Uterus (tissue), 4 donors: ENCODE data around the gene MUC20. TPM values are rescaled to one million over a fixed set of nuclear protein-coding genes. Genes with fewer than 3 reads are reported as not detected.

ENCODE experiments used
- DNase-seq, 2 donors: peaks; one replicate each; pipeline ENCODE4 v3.0.0-alpha.2; 2019 to 2020
- H3K27ac ChIP-seq, 2 donors: fragments of 200-600 bp; sonication (generic); 1 replicate in 1 of 2; 2 replicates in 1 of 2; pipeline ENCODE4 v1.5.1; 2016 to 2018
- H3K27me3 ChIP-seq, 2 donors: fragments of 200-600 bp; sonication (generic); one replicate each; pipeline ENCODE4 v1.5.1; 2018 to 2019; ENCODE audit warnings: control low read depth in 1 of 2
- H3K36me3 ChIP-seq, 2 donors: fragments of 200-600 bp; sonication (generic); one replicate each; pipeline ENCODE4 v1.5.1; 2019; ENCODE audit warnings: control low read depth in 1 of 2
- H3K4me1 ChIP-seq, 2 donors: fragments of 200-600 bp; sonication (generic); one replicate each; pipeline ENCODE4 v1.5.1; 2018 to 2019; ENCODE audit warnings: control low read depth in 1 of 2
- H3K4me3 ChIP-seq, 2 donors: fragments of 200-600 bp; sonication (generic); 1 replicate in 1 of 2; 2 replicates in 1 of 2; pipeline ENCODE4 v1.5.1; 2018 to 2019; ENCODE audit warnings: mild to moderate bottlenecking in 1 of 2
- H3K9me3 ChIP-seq, 2 donors: fragments of 200-600 bp; sonication (generic); one replicate each; pipeline ENCODE4 v1.5.1; 2019; ENCODE audit warnings: control low read depth in 1 of 2
- POLR2A ChIP-seq, 2 donors: fragments of 450-650 bp; IDR thresholded peaks; one replicate each; pipeline ENCODE4 v1.6.1; 2016; ENCODE audit warnings: antibody characterized with exemption in 2 of 2, mild to moderate bottlenecking in 1 of 2, moderate library complexity in 1 of 2
- intact Hi-C: fragments of 100-400 bp; cut with DNase I; formaldehyde crosslinking; loops from one replicate; pipeline ENCODE4 v1.15.1; 2023; ENCODE audit warnings: low total_unique reads
- total RNA-seq, 4 donors: library from RNA; depleted of rRNA in 3 of 4; stranded (reverse); fragments of >200 nt in 3 of 4; gene quantifications; one replicate each; pipeline versions ENCODE4 v1.1.0 to v1.2.4, GENCODE V29; 2014 to 2023
- TF ChIP-seq, protein P1 (sequence below), 4 experiments: fragments of 200-600 bp in 2 of 4; fragments of 450-650 bp in 2 of 4; sonication (generic) in 2 of 4; IDR thresholded peaks; one replicate each; pipeline ENCODE4 v1.5.1; 2016 to 2019; ENCODE audit warnings: antibody characterized with exemption in 4 of 4, mild to moderate bottlenecking in 2 of 4, moderate library complexity in 1 of 4
- donor health status: DM: yes; HTN: yes; CAD: no.

The MUC20 gene
- total RNA-seq, 4 donors from 2014 or later: 0.29 to 17.6 (median 4.4) TPM

DNA sequence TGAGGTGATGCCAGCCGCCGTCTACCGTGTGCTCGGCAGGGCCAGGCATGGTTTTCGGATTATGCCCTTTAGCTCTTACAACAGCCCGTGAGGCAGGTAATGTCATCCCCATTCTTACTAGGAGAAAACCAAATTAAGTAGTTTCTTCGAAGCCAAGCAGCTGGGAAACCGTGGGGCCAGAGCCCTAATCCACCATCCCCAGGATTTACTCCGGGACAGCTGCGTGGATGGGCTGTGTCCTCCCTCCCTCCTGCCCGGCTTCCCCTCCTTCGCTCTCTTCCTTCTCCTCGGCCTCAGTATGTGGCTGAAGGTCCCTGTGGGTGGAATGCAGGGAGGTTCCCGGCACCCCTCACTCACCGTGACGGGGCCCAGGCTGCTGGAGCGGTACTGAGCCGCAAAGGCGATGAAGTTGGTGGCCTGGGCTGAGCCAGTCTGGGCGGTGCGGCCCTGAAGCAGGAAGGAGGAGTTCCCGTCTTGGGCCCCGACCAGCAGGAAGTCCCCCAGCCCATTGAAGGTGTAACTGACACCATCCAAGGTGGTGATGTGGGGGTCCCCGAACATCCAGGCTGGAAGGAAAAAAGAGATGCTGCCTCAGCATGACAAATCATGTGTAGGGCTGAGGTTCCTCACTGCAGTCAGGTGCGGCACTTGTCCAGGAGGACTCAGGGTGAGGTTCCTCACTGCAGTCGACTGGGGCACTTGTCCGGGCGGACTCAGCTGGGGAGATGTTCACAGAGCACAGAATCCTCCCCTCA lies 42.5 kb downstream of the MUC20 start:
- DNase-seq: no peak
- Histone ChIP-seq H3K9me3 (no peaks in the 10 kb centered on the region), H3K4me3 (no peak overlapping the region), H3K27ac (no peak overlapping the region), H3K36me3 (no peaks in the 10 kb centered on the region), H3K4me1 (no peaks in the 10 kb centered on the region), H3K27me3 (no peaks in the 10 kb centered on the region)
- intact Hi-C loops: no loop called here
- TF ChIP-seq POLR2A (IDR thresholded peaks at IDR 0.05): no peak
- TF ChIP-seq, protein P1, sequence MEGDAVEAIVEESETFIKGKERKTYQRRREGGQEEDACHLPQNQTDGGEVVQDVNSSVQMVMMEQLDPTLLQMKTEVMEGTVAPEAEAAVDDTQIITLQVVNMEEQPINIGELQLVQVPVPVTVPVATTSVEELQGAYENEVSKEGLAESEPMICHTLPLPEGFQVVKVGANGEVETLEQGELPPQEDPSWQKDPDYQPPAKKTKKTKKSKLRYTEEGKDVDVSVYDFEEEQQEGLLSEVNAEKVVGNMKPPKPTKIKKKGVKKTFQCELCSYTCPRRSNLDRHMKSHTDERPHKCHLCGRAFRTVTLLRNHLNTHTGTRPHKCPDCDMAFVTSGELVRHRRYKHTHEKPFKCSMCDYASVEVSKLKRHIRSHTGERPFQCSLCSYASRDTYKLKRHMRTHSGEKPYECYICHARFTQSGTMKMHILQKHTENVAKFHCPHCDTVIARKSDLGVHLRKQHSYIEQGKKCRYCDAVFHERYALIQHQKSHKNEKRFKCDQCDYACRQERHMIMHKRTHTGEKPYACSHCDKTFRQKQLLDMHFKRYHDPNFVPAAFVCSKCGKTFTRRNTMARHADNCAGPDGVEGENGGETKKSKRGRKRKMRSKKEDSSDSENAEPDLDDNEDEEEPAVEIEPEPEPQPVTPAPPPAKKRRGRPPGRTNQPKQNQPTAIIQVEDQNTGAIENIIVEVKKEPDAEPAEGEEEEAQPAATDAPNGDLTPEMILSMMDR (IDR thresholded peaks at IDR 0.05): no peak

DNA sequence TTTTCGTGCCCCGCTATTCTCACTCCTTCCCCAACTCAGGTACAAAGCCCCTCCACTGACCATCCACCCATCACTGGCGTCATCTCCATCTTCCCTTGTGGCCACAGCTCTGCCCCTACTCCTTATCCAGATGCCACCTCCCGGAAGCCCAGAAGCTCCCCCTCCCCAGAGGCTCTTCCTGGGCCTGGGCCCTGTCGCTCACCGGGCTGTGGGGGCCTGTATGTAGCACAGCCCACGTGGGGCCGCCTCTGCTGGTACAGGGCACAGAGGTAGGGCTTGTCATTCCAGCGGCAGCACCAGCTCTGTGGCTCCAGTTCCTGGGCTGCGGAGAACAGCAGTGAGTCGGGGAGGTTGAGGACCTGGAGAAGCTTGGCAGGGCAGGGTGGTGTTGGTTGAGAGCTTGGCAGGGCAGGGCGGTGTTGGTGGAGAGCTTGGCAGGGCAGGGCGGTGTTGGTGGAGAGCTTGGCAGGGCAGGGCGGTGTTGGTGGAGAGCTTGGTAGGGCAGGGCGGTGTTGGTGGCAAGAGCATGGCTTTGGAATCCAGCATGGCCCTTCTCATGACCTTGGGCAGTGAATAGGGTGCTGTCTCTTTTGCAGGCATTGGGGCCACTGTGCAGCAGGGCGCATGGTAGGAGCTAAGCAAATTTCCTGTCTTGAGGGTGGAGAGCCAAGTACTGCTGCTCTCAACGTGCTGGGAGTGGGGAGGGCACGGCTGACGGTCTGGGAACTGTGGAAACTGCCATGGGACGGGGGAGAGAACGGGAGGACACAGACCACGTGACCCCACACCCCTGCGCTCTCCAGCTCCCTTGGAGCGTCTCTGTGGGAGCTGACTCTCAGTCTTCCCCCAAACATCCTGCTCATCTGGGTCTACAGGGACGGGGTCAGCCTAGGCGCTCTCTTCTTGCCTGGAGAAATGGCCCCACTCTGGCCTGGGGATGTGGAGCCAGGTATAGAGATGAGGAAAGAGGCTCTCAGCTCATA lies 43.4 kb downstream of the MUC20 start:
- Histone ChIP-seq H3K27ac (no peak overlapping the region), H3K4me3 (no peak overlapping the region), H3K36me3 (no peaks in the 10 kb centered on the region), H3K4me1 (no peaks in the 10 kb centered on the region), H3K27me3 (no peaks in the 10 kb centered on the region), H3K9me3 (no peaks in the 10 kb centered on the region)
- intact Hi-C loops: no loop called here
- DNase-seq: no peak
- TF ChIP-seq POLR2A (IDR thresholded peaks at IDR 0.05): no peak
- TF ChIP-seq, protein P1 (IDR thresholded peaks at IDR 0.05): no peak

DNA sequence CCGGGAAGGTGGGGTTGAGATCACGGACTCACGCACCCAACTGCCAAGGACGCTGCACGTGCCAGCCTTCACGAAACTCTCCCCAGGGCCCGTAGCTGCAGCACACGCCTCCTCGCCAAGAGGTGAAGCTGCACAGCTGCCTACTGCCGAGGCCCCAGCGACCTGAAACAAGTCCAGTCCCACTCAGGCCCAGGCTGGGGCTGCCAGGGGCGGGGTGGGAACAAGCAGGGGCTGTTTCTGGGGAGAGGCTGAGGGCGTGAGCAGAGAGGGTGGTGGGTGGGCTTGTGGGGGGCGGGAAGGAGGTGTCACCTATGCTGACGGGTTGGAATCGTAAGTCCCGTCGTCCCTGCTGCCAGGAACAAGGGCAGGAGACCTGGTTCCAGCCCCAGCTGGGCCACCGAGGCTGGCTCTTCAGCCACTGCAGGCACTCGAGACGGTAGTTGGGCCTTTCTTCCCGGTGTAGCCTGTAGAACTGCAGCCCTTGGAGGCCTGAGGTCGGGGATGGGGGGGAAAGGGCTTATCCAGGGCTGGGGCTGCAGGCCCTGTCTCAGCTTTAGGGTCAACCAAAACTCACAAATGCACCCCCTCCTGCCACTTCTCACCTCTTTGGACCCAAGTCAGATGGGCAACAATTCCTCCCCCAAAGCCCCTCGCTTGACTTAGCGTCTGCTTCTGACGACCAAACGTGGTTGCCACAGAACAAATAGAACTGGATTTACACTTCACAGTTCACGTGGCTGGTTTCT lies 44.4 kb downstream of the MUC20 start:
- no peaks in the 10 kb centered on the region for H3K36me3 ChIP-seq
- H3K27ac ChIP-seq: no peak overlapping the region
- no peak for DNase-seq
- TF ChIP-seq, protein P1 (IDR thresholded peaks at IDR 0.05): no peak
- no peak for TF ChIP-seq POLR2A (IDR thresholded peaks at IDR 0.05)
- no peaks in the 10 kb centered on the region for H3K9me3 ChIP-seq
- no peaks in the 10 kb centered on the region for H3K27me3 ChIP-seq
- H3K4me3 ChIP-seq: no peak overlapping the region
- no peaks in the 10 kb centered on the region for H3K4me1 ChIP-seq
- intact Hi-C loops: no loop called here

DNA sequence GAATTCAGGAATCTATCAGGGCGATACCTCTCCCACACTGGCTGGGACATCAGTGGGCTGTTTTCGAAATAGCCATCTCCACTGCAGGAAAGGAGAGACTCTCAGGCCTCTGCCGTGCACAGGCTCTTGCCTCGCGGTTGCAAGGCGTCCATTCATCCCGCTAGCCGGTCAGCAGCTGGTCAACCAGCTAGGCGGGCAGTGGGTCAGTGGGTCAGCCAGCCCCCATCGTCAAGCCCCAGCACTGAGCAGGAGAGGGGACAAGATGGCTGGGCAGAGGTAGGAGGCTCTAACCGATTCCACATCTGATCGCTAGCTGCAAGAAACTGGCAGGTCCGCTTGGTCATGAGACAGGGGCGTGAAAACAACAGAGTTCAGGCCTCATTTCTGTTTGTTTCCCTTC lies 45.9 kb downstream of the MUC20 start:
- no peak overlapping the region for H3K4me3 ChIP-seq
- no peaks in the 10 kb centered on the region for H3K27me3 ChIP-seq
- DNase-seq: no peak
- H3K4me1 ChIP-seq: no peaks in the 10 kb centered on the region
- intact Hi-C loops: no loop called here
- H3K36me3 ChIP-seq: no peaks in the 10 kb centered on the region
- no peaks in the 10 kb centered on the region for H3K9me3 ChIP-seq
- H3K27ac ChIP-seq: no peak overlapping the region
- TF ChIP-seq, protein P1 (IDR thresholded peaks at IDR 0.05): no peak
- no peak for TF ChIP-seq POLR2A (IDR thresholded peaks at IDR 0.05)
